GM12892 (cell line): Measurements from ENCODE around the gene ARSJ.

Experiments
- POLR2A ChIP-seq: IDR thresholded peaks from 2 replicates; pipeline ENCODE4 v1.6.1; 2011; ENCODE audit warnings: low read depth, low read length, control low read depth
- POLR2AphosphoS5 ChIP-seq: IDR thresholded peaks from 2 replicates; pipeline ENCODE4 v1.6.1; 2011; ENCODE audit warnings: low read depth, low read length, control low read depth
- TAF1 ChIP-seq: IDR thresholded peaks from 2 replicates; pipeline ENCODE4 v1.6.1; 2011; ENCODE audit warnings: low read depth, mild to moderate bottlenecking, control low read depth, low read length, borderline replicate concordance

DNA sequence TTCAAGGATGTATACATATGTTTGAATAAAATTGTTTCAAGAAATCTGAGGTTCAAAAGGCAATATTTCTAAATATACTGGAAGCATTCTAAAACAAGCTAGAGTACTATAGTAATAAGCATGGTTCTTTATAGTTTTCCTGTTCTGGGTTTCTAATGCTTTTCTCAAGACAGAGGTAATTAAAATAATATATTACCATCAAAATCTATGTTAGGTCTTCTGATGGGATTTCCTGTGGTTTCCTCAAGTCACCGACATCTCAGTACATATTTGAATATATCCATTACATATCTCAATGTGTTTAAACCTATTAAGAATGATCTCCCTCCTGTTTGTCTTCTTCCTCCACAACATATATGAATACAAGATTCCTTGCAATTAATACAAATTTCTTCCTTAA lies 25.6 kb downstream of the ARSJ start:
- no peak for TF ChIP-seq POLR2AphosphoS5
- no peak for TF ChIP-seq POLR2A
- TF ChIP-seq TAF1 = no peak
